Limb (tissue), 2 donors: ENCODE data around the gene IZUMO1R.
"Not testable (repeated sequence)": the region's sequence is repeated elsewhere in the genome, so short reads cannot be mapped to it uniquely, and the experiment has no call there.

Experiments used
- DNase-seq, 2 donors: peaks; one replicate each; pipeline ENCODE4 v3.0.0-alpha.2; 2016; ENCODE audit errors: extremely low spot score in 2 of 2

Gene IZUMO1R

DNA sequence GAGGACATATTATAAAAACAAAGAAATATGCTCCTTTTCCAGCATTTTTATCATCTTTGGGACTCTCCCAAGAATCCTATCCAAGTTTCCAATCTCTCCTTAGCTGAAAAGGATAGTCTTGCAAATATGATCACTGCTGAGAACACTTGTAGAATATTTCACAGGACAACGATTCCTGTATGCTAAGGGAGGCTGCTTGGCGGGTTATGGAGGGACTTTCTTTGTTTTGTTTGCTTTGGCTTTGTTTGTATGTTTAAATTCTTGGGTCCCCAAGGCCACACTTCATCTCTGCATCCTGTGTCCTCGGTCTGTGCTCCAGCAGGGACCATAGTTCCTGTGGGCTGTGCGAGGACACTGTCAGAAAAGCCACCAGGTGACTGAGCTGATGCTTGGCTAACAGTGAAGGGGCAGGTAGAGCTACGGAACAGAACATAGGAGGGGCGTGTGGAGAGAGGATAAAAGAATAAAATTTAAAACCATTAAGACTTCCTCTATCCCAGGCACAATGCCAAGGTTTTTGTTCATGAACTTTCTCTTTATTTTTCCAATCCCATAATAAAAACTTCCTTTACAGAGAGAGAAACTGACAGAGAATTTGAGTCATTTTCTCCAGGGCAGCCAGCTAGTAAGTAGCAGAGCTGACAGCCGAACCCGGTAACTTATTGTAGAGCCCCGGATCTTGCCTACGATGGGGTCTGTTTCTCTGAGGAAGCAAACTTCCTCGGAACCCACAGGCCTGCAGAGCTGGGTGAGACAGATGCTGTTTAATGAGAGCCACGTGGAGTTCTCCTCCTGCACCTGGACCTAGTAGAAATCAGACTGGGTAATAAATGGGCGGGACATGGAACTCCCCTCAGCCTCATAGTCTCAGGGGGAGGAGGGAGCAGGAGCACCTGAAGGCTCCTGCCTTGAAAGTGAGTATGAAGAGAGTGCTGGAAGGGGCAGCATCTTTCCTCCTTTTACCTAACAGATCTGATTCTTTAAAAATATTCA, at the start of gene IZUMO1R:
Gene IZUMO1R, plus strand, starts transcription at position 615 of the 993 bp plus-strand sequence. CDS start 1,057 bp downstream, outside the sequence.
- peak in 1 of 2 donors; percentile 29 for DNase-seq

GRCh38 chr11:94271885-94272372, 32.5 kb upstream of the IZUMO1R start:
- DNase-seq = no peak

DNA sequence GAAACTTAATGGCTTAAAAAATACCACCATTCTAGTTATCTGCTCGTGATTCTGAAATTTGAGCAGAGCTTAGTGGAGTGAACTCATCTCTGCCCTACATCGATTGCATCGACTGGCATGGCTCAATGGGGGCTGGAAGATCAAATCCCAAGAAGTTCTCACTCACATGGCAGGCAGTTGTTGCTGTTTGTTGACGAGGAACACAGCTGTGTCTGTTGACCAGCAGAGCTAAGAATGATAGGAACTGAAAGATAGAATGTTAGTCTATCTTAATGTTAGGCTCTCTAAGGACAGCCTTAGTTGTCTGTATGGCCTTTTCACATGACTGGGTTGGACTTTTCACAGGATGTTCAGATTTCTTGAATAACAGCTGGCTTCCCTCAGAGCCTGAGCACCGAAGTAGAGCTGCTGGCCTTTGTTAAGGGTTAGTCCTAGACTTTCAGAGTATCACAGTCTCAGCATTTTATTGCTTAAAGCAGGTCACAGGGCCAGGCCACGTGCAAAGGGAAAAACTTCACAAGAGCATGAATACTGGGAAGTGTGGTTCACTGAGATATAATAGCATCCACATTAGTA, 31.6 kb upstream of the IZUMO1R start:
- no peak for DNase-seq

GRCh38 chr11:94275961-94276360, 28.4 kb upstream of the IZUMO1R start:
- no peak for DNase-seq

- DNase-seq = no peak
Measured at GRCh38 chr11:94276943-94277342, 27.4 kb upstream of the IZUMO1R start.

- not testable (repeated sequence) for DNase-seq
Measured at GRCh38 chr11:94278207-94278606, 26.2 kb upstream of the IZUMO1R start.

DNA sequence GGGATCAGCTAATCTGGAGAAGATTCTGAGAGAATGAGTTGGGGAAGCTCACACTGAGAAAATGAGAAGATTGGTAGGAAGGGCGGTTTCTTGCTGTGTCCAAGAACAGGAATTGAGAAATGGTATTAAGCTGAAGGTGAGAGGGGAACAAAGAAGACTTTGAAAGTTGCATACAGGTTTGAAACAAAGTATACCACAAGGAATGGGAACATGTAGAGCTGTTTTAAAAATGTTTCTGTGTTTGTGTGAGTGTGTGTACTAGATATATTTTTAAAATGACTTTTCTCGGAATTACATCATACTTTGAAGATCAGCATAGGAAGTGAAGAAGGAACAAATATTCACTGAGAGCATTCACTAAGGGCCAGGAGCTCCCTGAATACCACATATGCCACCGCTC, 24.4 kb upstream of the IZUMO1R start:
- no peak for DNase-seq

GRCh38 chr11:94281324-94281723, 23.1 kb upstream of the IZUMO1R start:
- no peak for DNase-seq

- no peak for DNase-seq
Measured at GRCh38 chr11:94283678-94284077, 20.7 kb upstream of the IZUMO1R start.

- DNase-seq = no peak
Measured at GRCh38 chr11:94295534-94295933, 8.8 kb upstream of the IZUMO1R start.

- DNase-seq = no peak
Measured at GRCh38 chr11:94297985-94298576, 6.3 kb upstream of the IZUMO1R start.

DNA sequence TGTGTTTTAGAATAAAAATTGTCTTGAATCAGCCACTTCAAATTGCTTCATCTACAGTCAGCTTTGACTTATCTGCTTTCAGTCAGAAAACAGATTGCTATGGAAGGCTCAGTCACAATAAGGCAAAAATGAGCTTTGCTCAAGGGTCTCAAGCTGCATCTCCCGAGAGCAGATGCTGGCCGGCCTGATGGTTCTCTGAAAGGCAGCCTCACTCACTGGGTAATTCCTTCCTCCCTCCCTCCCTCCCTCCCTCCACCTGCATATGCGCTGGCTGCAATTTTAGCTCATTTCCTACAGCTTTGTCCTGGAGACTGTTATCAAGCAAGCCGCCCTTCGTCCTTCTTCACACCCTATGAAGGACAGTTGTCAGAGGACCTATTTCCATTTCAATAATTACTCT, 1.6 kb upstream of the IZUMO1R start:
- DNase-seq = no peak

GRCh38 chr11:94305146-94305545, 766 bp downstream of the IZUMO1R start:
- DNase-seq = no peak

DNA sequence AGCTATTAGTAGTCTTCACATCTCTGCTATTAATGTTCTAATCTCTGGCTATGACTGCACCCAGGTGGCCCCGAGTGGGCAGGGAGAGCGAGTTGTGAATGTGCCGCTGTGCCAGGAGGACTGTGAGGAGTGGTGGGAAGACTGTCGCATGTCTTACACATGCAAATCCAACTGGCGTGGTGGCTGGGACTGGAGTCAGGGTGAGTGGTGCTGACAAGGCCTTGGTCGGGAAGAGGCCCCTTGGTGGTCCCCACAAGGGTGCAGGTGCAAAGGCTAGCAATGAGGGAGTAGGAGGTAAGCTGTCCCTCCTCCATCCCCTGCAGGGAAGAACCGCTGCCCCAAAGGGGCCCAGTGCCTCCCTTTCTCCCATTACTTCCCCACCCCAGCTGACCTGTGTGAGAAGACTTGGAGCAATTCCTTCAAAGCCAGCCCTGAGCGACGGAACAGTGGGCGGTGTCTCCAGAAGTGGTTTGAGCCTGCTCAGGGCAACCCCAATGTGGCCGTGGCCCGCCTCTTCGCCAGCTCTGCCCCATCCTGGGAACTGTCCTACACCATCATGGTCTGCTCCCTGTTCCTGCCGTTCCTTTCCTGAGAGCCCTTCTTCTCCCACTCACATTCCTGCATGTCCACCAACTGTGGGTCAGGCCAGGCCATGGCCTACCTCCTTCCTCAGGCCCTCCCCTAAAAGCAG, 2.9 kb downstream of the IZUMO1R start:
- DNase-seq = no peak

- no peak for DNase-seq
Measured at GRCh38 chr11:94308024-94308423, 3.6 kb downstream of the IZUMO1R start.

DNA sequence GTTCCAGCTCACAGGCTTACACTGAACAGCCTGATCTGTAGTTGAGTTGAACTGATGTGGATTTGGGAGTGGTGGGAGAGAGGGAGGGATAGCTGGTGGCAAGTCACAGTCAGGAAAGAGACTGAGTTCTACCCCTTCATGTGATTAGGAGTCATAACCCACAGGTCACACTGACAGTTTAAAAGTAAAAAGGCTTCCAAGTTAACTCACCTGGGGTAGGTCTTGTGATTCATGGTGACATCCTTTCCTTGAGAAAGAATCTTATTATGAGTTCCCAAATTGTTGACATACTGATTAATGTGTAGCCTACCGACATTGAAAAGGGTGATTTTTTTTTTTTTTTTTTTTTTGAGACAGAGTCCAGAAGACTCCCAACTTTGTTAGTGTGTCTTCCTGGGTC, 5.4 kb downstream of the IZUMO1R start:
- no peak for DNase-seq

DNA sequence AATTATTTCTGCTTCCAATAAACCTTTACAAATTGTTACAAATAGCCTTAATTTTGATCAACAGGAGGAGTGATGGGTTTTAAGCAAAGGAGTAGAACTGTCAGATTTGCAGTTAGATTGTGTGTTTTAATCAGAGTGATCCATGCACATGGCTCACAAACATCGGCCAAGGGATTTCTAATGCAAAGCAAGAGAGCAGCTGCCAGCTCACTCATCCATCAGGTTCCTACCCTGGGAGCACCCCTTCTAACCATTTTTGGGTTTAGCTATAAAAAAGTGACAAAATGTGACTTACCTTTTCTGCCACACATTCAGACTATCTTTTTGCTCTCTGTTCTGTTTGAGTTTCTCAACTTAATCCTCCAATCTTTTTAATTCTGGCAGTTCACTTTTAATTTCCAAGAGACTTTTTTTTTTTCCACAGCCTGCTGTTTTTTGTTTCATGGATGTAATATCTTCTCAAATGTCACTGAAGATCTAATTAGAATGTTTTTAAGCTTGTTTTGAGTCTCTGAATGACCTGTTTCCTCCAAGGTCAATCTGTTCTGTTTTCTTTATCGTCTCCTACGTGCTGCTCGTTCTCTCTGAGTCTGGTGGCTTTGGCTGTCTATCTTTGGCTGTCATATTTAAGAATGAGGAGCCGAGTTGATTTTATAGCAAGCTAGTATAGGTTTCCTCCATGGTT, 6.0 kb downstream of the IZUMO1R start:
- no peak for DNase-seq

DNA sequence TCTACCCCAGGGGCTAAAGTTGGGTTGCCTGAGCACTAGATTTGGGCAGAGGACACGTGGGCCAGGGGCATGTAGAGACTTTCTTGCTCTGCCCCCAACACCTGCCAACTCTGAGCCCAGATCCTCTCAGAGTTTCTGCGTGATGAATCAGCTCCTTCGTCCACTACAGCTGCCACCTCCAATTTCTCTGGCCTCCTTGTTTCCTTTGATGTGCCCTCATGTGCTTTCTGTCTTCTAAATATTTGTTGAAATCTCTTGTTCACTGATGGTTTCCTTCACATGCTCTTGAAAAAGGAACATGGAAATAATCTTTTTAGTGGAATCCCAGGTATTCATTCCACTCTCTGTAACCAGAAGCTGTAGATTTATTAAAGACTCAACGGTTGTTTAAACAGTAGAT, 8.0 kb downstream of the IZUMO1R start:
- DNase-seq = no peak

GRCh38 chr11:94314064-94314463, 9.7 kb downstream of the IZUMO1R start:
- DNase-seq = no peak

- no peak for DNase-seq
Measured at GRCh38 chr11:94315664-94316063, 11.3 kb downstream of the IZUMO1R start.

- no peak for DNase-seq
Measured at GRCh38 chr11:94322501-94322900, 18.1 kb downstream of the IZUMO1R start.
